CD4-positive, alpha-beta T cell treated with Interleukin-17A for 4 hours (primary cell): Measurements from ENCODE around the gene TMEM221.

Source experiments
- DNase-seq: peaks from one replicate; pipeline ENCODE4 v3.0.0-alpha.2; 2020; ENCODE audit warnings: mixed read lengths

The TMEM221 gene

GRCh38 chr19:17441241-17442021, 7.0 kb downstream of the TMEM221 start:
- DNase-seq = peak; percentile 25

GRCh38 chr19:17436874-17437267, 11.6 kb downstream of the TMEM221 start:
- no peak for DNase-seq

- no peak for DNase-seq
Observed at GRCh38 chr19:17436094-17436873, 12.2 kb downstream of the TMEM221 start.

- DNase-seq = no peak
Observed at GRCh38 chr19:17435218-17435617, 13.2 kb downstream of the TMEM221 start.

- DNase-seq = no peak
Observed at GRCh38 chr19:17431417-17431816, 17.1 kb downstream of the TMEM221 start.

- DNase-seq = no peak
Observed at GRCh38 chr19:17429641-17430113, 18.8 kb downstream of the TMEM221 start.

GRCh38 chr19:17424743-17425365, 23.6 kb downstream of the TMEM221 start:
- peak; percentile 52 for DNase-seq

- no peak for DNase-seq
Observed at GRCh38 chr19:17423429-17424208, 24.8 kb downstream of the TMEM221 start.

GRCh38 chr19:17421942-17422341, 26.5 kb downstream of the TMEM221 start:
- DNase-seq = no peak

GRCh38 chr19:17420475-17420924, 28.0 kb downstream of the TMEM221 start:
- DNase-seq = peak; percentile 56

- DNase-seq = peak; percentile 97
Observed at GRCh38 chr19:17419621-17420474, 28.6 kb downstream of the TMEM221 start, which contains the start of gene MVB12A. TSS of gene MVB12A (plus strand) at chr19:17420047. CDS start at chr19:17420136, 89 bp downstream.

- DNase-seq = no peak
Observed at GRCh38 chr19:17419154-17419620, 29.3 kb downstream of the TMEM221 start.

- no peak for DNase-seq
Observed at GRCh38 chr19:17418710-17419109, 29.8 kb downstream of the TMEM221 start.

GRCh38 chr19:17415121-17415520, 33.3 kb downstream of the TMEM221 start:
- no peak for DNase-seq

GRCh38 chr19:17414097-17414496, 34.4 kb downstream of the TMEM221 start:
- DNase-seq = no peak

GRCh38 chr19:17411801-17412200, 36.7 kb downstream of the TMEM221 start:
- DNase-seq = no peak

- no peak for DNase-seq
Observed at GRCh38 chr19:17409990-17410389, 38.5 kb downstream of the TMEM221 start.

GRCh38 chr19:17406887-17407196, 41.6 kb downstream of the TMEM221 start:
- no peak for DNase-seq

- DNase-seq = no peak
Observed at GRCh38 chr19:17406046-17406886, 42.2 kb downstream of the TMEM221 start.

GRCh38 chr19:17405250-17406045, 43.0 kb downstream of the TMEM221 start, which contains the start of gene BST2:
TSS of gene BST2 (minus strand) at chr19:17405630. CDS start at chr19:17405575, 55 bp downstream.
- DNase-seq = peak; percentile 59
